DOHH2 (cell line): ENCODE results near the gene ZW10.
A peak's percentile ranks its signal among the peaks of the same experiment; 100 is the strongest.

Experiments
- H3F3A ChIP-seq: fragments of 200-600 bp; sonication (generic), shearing (Covaris generic); 2 replicates; pipeline ENCODE4 v1.6.0; 2016; ENCODE audit warnings: antibody characterized with exemption, mild to moderate bottlenecking; ENCODE audit not compliant: control insufficient read depth, insufficient read depth
- H3K27ac ChIP-seq: fragments of 200-600 bp; sonication (generic); 2 replicates; pipeline ENCODE4 v1.5.1; 2014; ENCODE audit warnings: low read depth, mild to moderate bottlenecking, low read length, moderate library complexity
- H3K27me3 ChIP-seq: fragments of 200-600 bp; sonication (generic); 2 replicates; pipeline ENCODE4 v1.6.1; 2014; ENCODE audit warnings: mild to moderate bottlenecking, low read length, mixed read lengths; ENCODE audit not compliant: control insufficient read depth
- H3K36me3 ChIP-seq: fragments of 200-600 bp; sonication (generic); 2 replicates; pipeline ENCODE4 v1.6.1; 2014; ENCODE audit warnings: mild to moderate bottlenecking, low read length, moderate library complexity, mixed read lengths; ENCODE audit not compliant: control insufficient read depth
- H3K4me1 ChIP-seq: fragments of 200-600 bp; sonication (generic); 2 replicates; pipeline ENCODE4 v1.6.1; 2014; ENCODE audit warnings: mild to moderate bottlenecking, low read length, mixed read lengths; ENCODE audit not compliant: control insufficient read depth
- H3K4me2 ChIP-seq: fragments of 200-600 bp; sonication (generic); 2 replicates; pipeline ENCODE4 v1.6.0; 2014; ENCODE audit warnings: mild to moderate bottlenecking, low read length, moderate library complexity
- H3K4me3 ChIP-seq: fragments of 200-600 bp; sonication (generic); 2 replicates; pipeline ENCODE4 v1.5.1; 2014; ENCODE audit warnings: mild to moderate bottlenecking, low read length, mixed read lengths
- H3K79me2 ChIP-seq: fragments of 200-600 bp; sonication (generic); 2 replicates; pipeline ENCODE4 v1.6.1; 2014; ENCODE audit warnings: mild to moderate bottlenecking, low read length, mixed read lengths; ENCODE audit not compliant: control insufficient read depth
- H3K9me2 ChIP-seq: fragments of 200-600 bp; sonication (generic); replicated peaks from 2 replicates; pipeline ENCODE4 v1.6.1; 2014; ENCODE audit warnings: mild to moderate bottlenecking, low read length, mixed read lengths; ENCODE audit not compliant: control insufficient read depth
- H3K9me3 ChIP-seq: fragments of 200-600 bp; sonication (generic); 2 replicates; pipeline ENCODE4 v1.6.1; 2014; ENCODE audit warnings: antibody characterized with exemption, low read length, mixed read lengths; ENCODE audit not compliant: control insufficient read depth, insufficient read depth
- H4K20me1 ChIP-seq: fragments of 200-600 bp; sonication (generic); 2 replicates; pipeline ENCODE4 v1.6.0; 2014; ENCODE audit warnings: low read depth, mild to moderate bottlenecking, antibody characterized with exemption, low read length, moderate library complexity; ENCODE audit not compliant: control insufficient read depth, insufficient read depth
- CTCF ChIP-seq: fragments of 200-600 bp; sonication (generic); IDR thresholded peaks from one replicate; pipeline ENCODE4 v1.5.1; 2014; ENCODE audit warnings: antibody characterized with exemption, mild to moderate bottlenecking, low read depth, low read length; ENCODE audit not compliant: poor library complexity, severe bottlenecking
- EZH2phosphoT487 ChIP-seq: fragments of 200-600 bp; sonication (generic); IDR thresholded peaks from 2 replicates; pipeline ENCODE4 v1.6.1; 2017; ENCODE audit warnings: borderline replicate concordance, mild to moderate bottlenecking, antibody characterized with exemption, low read length, moderate library complexity, mixed read lengths

The ZW10 gene, protein sequence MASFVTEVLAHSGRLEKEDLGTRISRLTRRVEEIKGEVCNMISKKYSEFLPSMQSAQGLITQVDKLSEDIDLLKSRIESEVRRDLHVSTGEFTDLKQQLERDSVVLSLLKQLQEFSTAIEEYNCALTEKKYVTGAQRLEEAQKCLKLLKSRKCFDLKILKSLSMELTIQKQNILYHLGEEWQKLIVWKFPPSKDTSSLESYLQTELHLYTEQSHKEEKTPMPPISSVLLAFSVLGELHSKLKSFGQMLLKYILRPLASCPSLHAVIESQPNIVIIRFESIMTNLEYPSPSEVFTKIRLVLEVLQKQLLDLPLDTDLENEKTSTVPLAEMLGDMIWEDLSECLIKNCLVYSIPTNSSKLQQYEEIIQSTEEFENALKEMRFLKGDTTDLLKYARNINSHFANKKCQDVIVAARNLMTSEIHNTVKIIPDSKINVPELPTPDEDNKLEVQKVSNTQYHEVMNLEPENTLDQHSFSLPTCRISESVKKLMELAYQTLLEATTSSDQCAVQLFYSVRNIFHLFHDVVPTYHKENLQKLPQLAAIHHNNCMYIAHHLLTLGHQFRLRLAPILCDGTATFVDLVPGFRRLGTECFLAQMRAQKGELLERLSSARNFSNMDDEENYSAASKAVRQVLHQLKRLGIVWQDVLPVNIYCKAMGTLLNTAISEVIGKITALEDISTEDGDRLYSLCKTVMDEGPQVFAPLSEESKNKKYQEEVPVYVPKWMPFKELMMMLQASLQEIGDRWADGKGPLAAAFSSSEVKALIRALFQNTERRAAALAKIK

GRCh38 chr11:113773416-113774173 is at the start of gene ZW10:
ZW10 (minus strand) TSS chr11:113773692; CDS start chr11:113773666, 26 bp downstream.
- Histone ChIP-seq H3K9me3 (no peaks in the 10 kb centered on the region), H4K20me1 (no peaks in the 10 kb centered on the region), H3K27me3 (peaks cover 3% of the 10 kb centered on the region; the same call in 1 of the 2 replicates), H3K4me1 (peaks cover 16% of the 10 kb centered on the region), H3K79me2 (peaks cover 30% of the 10 kb centered on the region), H3K4me3 (peak within 1 kb of the TSS; percentile 77), H3K27ac (peak within 1 kb of the TSS; percentile 47; the same call in 1 of the 2 replicates), H3K36me3 (peaks cover 16% of the 10 kb centered on the region), H3K9me2 (no peaks in the 10 kb centered on the region), H3F3A (no peaks in the 10 kb centered on the region), H3K4me2 (peak within 1 kb of the TSS; percentile 67)
- TF ChIP-seq EZH2phosphoT487, result no peak
- TF ChIP-seq CTCF, result peak; percentile 89

- no peaks in the 10 kb centered on the region for H3K27me3 ChIP-seq
- H3K27ac ChIP-seq, result no peak overlapping the region
- H3K36me3 ChIP-seq, result peaks cover 41% of the 10 kb centered on the region
- H3K79me2 ChIP-seq, result no peaks in the 10 kb centered on the region
- no peaks in the 10 kb centered on the region for H4K20me1 ChIP-seq
- no peaks in the 10 kb centered on the region for H3K4me1 ChIP-seq
- no peaks in the 10 kb centered on the region for H3K9me3 ChIP-seq
- no peak overlapping the region for H3K4me2 ChIP-seq
- H3K4me3 ChIP-seq, result no peak overlapping the region
- TF ChIP-seq CTCF (no peak), EZH2phosphoT487 (no peak)
- H3F3A ChIP-seq, result no peaks in the 10 kb centered on the region
- H3K9me2 ChIP-seq, result no peaks in the 10 kb centered on the region
These were observed 44.9 kb upstream of the ZW10 start for GRCh38 chr11:113818426-113818825.

DNA sequence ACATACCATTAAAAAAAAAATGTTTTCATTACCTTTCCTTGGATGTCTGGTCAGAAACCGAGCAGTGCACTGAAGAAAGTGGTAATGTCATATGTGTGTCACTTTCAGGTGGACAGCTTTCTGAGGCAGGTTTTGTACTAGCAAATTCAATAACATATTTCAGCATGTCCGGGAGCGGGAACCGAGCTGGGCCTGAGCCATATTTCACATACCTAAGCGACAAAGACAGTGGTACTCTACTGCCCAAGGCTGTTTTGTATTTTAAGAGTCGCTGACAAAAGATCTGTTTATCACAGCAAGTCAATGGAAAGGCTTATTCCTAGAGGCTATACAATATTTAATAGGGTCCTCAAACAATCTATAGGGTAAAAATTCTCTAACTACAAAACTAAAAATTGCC is 44.1 kb upstream of the ZW10 start:
- no peaks in the 10 kb centered on the region for H3K79me2 ChIP-seq
- H3F3A ChIP-seq, result no peaks in the 10 kb centered on the region
- H3K4me3 ChIP-seq, result no peak overlapping the region
- no peak overlapping the region for H3K27ac ChIP-seq
- H3K9me3 ChIP-seq, result no peaks in the 10 kb centered on the region
- H3K36me3 ChIP-seq, result peaks cover 42% of the 10 kb centered on the region
- no peaks in the 10 kb centered on the region for H4K20me1 ChIP-seq
- H3K4me1 ChIP-seq, result peaks cover 4% of the 10 kb centered on the region
- TF ChIP-seq EZH2phosphoT487 (no peak), CTCF (no peak)
- H3K9me2 ChIP-seq, result no peaks in the 10 kb centered on the region
- no peak overlapping the region for H3K4me2 ChIP-seq
- no peaks in the 10 kb centered on the region for H3K27me3 ChIP-seq
